Measurements from ENCODE around the gene ZFP62. TPM values are rescaled to one million over a fixed set of nuclear protein-coding genes. Genes with fewer than 3 reads are reported as not detected.

ZFP62 gene
- total RNA-seq, 1 experiment from 2014 or later: 16.9 TPM

DNA sequence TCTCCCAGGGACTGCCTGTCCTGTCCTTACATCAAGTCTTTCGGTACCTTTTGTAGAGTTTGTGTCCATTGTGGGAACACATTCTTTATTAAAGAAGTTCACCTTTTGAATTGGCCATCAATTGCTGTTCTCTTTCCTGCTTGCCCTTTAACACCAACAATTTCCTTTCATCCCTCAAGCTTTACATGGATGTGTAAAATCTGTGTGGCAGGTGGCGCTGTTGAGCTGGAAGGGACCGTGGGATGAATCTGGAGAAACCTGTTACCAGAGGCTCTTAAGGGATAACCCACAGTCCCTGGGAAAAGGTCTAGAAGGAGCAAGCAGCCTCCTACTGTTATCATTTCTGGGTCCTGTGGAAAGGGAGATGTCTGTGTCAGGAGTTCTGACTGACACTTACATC, 7.9 kb upstream of the ZFP62 start:
- peak; percentile 72 for DNase-seq (ENCODE audit: low read depth)

DNA sequence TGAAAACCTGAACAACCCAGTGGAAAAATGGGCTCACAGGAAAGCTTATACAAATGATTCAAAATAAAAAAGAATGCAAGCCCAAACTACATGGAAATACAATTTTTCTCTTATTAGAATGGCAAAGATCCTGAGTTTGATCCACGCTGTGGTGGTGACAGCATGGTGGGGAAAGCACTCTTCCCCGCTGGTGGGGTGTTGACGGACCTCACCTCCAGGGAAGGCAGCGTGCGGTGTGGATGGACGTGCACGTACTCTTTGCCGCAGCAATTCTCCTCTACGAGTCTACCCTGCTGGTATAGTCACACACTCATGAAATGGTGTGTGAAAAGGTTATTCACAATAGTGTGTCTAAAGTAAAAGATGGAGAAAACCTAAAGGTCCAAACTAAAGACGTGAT, 5.9 kb upstream of the ZFP62 start:
- DNase-seq (ENCODE audit: low read depth): no peak

DNA sequence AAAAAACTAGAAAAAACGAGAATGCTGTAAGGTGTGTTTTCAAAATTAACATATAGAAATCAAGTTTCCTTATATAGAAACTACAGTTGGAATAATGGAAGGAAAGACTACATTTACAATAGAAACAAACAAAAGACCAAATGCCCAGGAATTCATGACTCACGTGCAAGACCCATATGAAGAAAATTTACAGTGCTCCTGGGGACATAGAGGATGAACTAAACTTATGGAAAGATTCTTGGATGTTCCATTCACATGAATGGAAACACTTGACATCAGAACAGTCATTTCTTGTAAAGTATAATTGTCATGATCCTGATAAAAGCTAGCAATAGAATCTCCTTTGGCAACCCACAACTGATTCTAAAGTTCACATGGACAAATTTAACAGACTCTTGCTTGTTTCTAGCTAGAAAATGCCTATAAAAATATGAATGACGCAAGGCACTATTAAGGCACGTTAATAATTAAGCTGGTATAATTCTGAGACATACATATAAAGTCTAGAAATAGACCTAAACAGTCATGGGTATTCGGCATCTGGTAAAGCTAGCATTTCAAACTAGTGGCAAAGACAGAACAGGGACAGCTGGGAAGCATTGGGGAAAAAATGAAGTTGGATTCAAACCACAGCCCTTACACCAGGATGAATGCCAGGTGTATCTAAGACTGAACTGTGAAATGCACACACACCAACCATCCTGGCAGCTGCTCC, 5.1 kb upstream of the ZFP62 start:
- DNase-seq (ENCODE audit: low read depth): no peak

DNA sequence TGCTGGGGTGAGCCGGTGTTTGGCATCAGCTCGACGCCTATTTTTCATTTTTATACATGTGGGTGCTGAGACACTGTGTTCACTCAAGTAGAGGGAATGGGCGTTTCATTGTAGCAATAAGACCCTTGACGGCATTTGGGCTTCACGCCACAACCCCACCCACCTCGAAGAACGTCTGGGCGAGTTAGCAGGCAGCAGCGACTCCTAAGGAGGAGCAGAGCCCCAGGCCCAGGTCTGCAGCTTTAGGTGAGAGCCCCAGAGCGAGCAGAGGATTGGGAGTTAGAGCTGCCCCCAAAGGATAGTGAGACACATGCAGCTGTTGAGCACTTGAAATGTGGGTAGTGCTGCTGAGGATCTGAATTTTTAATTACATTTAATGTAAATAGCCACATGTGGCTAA, 1.6 kb upstream of the ZFP62 start:
- no peak for DNase-seq (ENCODE audit: low read depth)

DNA sequence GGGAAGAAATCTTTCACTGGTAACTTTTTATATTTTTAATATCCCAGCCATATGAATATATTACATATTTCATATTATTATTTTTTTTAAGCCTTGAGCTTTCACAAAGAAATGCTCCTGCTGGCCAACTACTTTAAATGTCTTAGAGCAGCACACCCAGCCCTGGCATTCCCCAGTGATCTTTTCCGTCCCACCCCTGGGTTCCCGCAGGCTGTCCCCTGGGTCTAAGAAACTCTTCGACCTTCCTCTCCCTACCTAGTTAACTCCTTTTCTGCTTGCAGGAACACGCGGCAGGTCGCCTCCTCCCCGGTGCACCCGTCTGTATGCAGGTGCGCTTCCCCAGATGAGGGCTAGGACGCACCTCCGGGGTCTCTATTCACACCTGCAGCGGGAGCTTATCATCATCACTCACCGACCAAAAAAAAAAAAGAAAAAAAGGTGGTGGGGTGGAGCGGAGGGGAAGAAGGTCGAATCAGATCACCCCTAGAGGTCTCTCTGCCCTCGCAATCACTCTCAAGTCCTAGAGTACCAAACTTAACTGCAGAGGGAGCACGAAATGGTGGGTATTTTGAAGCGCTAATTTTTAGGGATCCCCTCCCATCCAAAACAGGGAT, 696 bp downstream of the ZFP62 start:
- peak; percentile 60 for DNase-seq (ENCODE audit: low read depth)

- DNase-seq (ENCODE audit: low read depth): no peak
Observed at GRCh38 chr5:180858586-180858985, 2.5 kb downstream of the ZFP62 start.

DNA sequence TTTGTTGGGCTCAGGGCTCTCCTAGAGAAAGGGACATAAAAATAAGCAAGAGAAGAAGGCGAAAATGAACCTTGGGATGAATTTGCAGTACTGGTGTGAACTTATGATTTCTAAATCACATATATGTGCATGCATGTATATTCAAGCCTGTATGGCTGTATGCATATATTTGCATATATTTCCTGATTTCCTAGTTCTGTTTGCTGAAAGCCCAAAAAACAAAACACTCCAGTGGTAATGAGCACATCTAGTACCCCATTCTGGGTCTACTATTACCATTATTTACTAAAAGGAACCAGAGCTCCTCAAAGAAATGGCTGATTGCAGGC, 7.3 kb downstream of the ZFP62 start:
- no peak for DNase-seq (ENCODE audit: low read depth)

DNA sequence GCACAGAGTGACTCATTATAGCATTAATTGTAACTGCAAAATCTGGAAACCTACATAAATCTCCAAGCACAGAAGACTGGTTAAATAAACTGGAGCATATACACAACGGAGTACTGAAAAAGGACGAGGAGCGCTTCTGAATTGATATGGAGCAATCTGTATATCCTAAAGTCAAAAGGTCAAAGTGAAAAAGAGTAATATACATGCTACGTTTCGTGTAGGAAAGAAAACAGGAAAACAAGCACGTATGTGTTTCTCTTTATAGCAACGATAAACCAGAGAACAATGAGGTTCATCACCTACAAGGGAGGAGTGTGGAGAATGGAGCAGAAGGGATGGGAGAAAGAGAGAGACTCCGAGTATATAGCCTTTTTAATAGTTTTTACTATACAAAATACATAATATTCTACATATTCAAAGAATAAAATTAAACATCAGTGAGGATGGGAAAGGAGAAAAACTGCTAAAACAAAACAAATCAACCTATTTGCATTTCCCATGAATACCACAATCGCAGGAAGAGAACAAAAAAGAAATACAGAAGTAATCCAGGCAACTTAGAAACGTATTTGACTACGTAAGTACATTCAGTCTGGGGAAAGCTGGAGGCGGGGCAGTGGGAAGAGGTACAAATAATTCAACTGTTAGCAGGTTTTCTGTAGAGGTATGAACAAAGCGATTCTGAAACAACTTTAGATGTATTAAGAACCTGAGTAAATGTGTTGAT, 7.8 kb downstream of the ZFP62 start:
- DNase-seq (ENCODE audit: low read depth): no peak

DNA sequence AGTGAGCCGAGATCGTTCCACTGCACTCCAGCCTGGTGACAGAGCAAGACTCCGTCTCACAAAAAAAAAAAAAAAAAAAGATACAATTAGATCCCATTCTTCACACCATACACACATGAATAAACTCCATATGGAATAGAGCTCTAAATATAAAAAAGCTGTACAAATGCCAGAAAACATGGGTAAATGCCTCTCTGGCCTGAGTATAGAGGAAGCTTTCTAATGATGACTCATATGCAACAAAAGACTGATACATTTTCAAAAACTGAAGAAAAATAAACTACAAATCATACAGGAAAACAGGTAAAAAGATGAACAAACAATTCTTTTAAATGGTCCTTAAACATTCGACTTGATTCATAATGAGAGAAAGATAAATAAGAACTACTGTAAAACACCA, 8.6 kb downstream of the ZFP62 start:
- DNase-seq (ENCODE audit: low read depth): no peak

GRCh38 chr5:180850434-180851078, 10.5 kb downstream of the ZFP62 start:
- no peak for DNase-seq (ENCODE audit: low read depth)

- DNase-seq (ENCODE audit: low read depth): no peak
Observed at GRCh38 chr5:180849827-180850226, 11.2 kb downstream of the ZFP62 start.

GRCh38 chr5:180848878-180849277, 12.2 kb downstream of the ZFP62 start:
- DNase-seq (ENCODE audit: low read depth): no peak

DNA sequence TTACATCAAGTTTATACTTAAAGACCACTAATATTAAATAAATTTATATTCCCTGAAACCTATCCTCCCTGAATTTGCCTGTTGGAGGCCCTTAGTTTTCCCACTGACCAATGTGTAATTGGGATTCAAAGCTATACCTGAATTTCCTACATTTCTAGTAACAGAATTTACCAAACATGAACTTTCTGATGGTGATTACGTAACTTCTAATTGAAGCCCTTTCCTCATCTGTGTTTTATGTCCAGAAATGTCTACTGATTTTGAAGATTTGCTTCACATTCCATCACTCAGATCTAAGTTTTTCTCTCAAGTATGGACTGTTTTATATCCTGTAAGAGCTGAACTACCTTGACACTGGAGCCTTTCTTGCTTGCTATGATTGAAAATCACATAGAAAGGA, 12.8 kb downstream of the ZFP62 start:
- DNase-seq (ENCODE audit: low read depth): no peak

GRCh38 chr5:180847026-180847425, 14.1 kb downstream of the ZFP62 start:
- no peak for DNase-seq (ENCODE audit: low read depth)

GRCh38 chr5:180844858-180845257, 16.2 kb downstream of the ZFP62 start:
- no peak for DNase-seq (ENCODE audit: low read depth)

- DNase-seq (ENCODE audit: low read depth): no peak
Observed at GRCh38 chr5:180844432-180844831, 16.6 kb downstream of the ZFP62 start.

- no peak for DNase-seq (ENCODE audit: low read depth)
Observed at GRCh38 chr5:180839935-180840334, 21.1 kb downstream of the ZFP62 start.

GRCh38 chr5:180839227-180839626, 21.8 kb downstream of the ZFP62 start:
- no peak for DNase-seq (ENCODE audit: low read depth)

DNA sequence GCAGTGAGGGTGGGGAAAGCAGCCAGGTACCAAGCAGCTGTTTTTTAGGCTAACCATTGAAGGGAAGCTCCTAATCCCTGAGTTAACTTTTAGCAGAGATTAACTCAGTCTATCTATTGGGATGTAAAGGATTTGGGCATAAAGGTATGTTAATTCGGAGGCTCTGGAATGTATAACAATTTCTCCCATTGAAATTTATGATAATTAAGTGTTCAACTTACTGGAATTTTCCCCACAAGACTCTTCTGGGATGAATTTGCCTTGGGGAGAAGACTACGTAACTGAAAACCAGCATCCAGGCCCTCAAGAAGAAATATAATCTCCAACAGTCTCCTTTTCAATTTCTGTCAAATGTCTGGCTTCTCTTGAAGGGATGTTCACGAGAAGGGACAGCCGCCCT, 23.6 kb downstream of the ZFP62 start:
- no peak for DNase-seq (ENCODE audit: low read depth)

- no peak for DNase-seq (ENCODE audit: low read depth)
Observed at GRCh38 chr5:180832638-180833068, 28.4 kb downstream of the ZFP62 start.

- peak; percentile 65 for DNase-seq (ENCODE audit: low read depth)
Observed at GRCh38 chr5:180831139-180832093, 29.7 kb downstream of the ZFP62 start.
